ENCODE measurements around the gene CRIP2.
A peak's percentile ranks its signal among the peaks of the same experiment; 100 is the strongest.

The CRIP2 gene

GRCh38 chr14:105480807-105481801 lies 6.5 kb downstream of the CRIP2 start:
- H3K4me2 ChIP-seq (ENCODE audit: low read length): peak overlapping the region; percentile 85
- no peaks in the 10 kb centered on the region for H3K9me3 ChIP-seq (ENCODE audit: control insufficient read depth, low read length)
- no peaks in the 10 kb centered on the region for H3K79me2 ChIP-seq
- peak overlapping the region; percentile 3 for H3K9ac ChIP-seq
- H3K4me3 ChIP-seq (ENCODE audit: low read depth, low read length): peak overlapping the region; percentile 54
- TF ChIP-seq CTCF (IDR thresholded peaks at IDR 0.05): peak; percentile 99
- peak overlapping the region; percentile 87 for H3K27ac ChIP-seq
- no peaks in the 10 kb centered on the region for H3K27me3 ChIP-seq (ENCODE audit: control insufficient read depth, insufficient read depth, low read length)
- H3K36me3 ChIP-seq (ENCODE audit: control insufficient read depth, insufficient read depth, low read length): no peaks in the 10 kb centered on the region
- peaks cover 30% of the 10 kb centered on the region for H3K4me1 ChIP-seq
- peak overlapping the region; percentile 75 for H2AFZ ChIP-seq

- peak; percentile 45 for TF ChIP-seq CTCF (IDR thresholded peaks at IDR 0.05)
- peak overlapping the region; percentile 54 for H3K4me3 ChIP-seq (ENCODE audit: low read depth, low read length)
- H3K36me3 ChIP-seq (ENCODE audit: control insufficient read depth, insufficient read depth, low read length): no peaks in the 10 kb centered on the region
- peaks cover 3% of the 10 kb centered on the region for H3K27me3 ChIP-seq (ENCODE audit: control insufficient read depth, insufficient read depth, low read length)
- H3K9me3 ChIP-seq (ENCODE audit: control insufficient read depth, low read length): no peaks in the 10 kb centered on the region
- H3K27ac ChIP-seq: peak overlapping the region; percentile 87
- H2AFZ ChIP-seq: peak overlapping the region; percentile 6
- peak overlapping the region; percentile 60 for H3K4me2 ChIP-seq (ENCODE audit: low read length)
- H3K4me1 ChIP-seq: peaks cover 25% of the 10 kb centered on the region
- no peaks in the 10 kb centered on the region for H3K79me2 ChIP-seq
- no peak overlapping the region for H3K9ac ChIP-seq
These were observed 7.4 kb downstream of the CRIP2 start for GRCh38 chr14:105481886-105482457.

- peak overlapping the region; percentile 60 for H3K4me2 ChIP-seq (ENCODE audit: low read length)
- peaks cover 25% of the 10 kb centered on the region for H3K4me1 ChIP-seq
- H3K9ac ChIP-seq: no peak overlapping the region
- peak overlapping the region; percentile 6 for H2AFZ ChIP-seq
- peaks cover 6% of the 10 kb centered on the region for H3K27me3 ChIP-seq (ENCODE audit: control insufficient read depth, insufficient read depth, low read length)
- no peak for TF ChIP-seq CTCF (IDR thresholded peaks at IDR 0.05)
- H3K79me2 ChIP-seq: no peaks in the 10 kb centered on the region
- H3K4me3 ChIP-seq (ENCODE audit: low read depth, low read length): no peak overlapping the region
- H3K27ac ChIP-seq: peak overlapping the region; percentile 87
- H3K9me3 ChIP-seq (ENCODE audit: control insufficient read depth, low read length): no peaks in the 10 kb centered on the region
- no peaks in the 10 kb centered on the region for H3K36me3 ChIP-seq (ENCODE audit: control insufficient read depth, insufficient read depth, low read length)
These were observed 8.0 kb downstream of the CRIP2 start for GRCh38 chr14:105482486-105483110.

- H3K9ac ChIP-seq: no peak overlapping the region
These were observed 8.9 kb downstream of the CRIP2 start for GRCh38 chr14:105483300-105484068.

More at GRCh38 chr14:105483300-105484068, 8.9 kb downstream of the CRIP2 start:
- H3K27ac ChIP-seq: peak overlapping the region; percentile 87
- H2AFZ ChIP-seq: no peak overlapping the region
- H3K9me3 ChIP-seq (ENCODE audit: control insufficient read depth, low read length): no peaks in the 10 kb centered on the region
- H3K4me3 ChIP-seq (ENCODE audit: low read depth, low read length): no peak overlapping the region
- H3K4me2 ChIP-seq (ENCODE audit: low read length): no peak overlapping the region
- peaks cover 25% of the 10 kb centered on the region for H3K4me1 ChIP-seq
- TF ChIP-seq CTCF (IDR thresholded peaks at IDR 0.05): no peak
- no peaks in the 10 kb centered on the region for H3K79me2 ChIP-seq
- H3K36me3 ChIP-seq (ENCODE audit: control insufficient read depth, insufficient read depth, low read length): no peaks in the 10 kb centered on the region
- H3K27me3 ChIP-seq (ENCODE audit: control insufficient read depth, insufficient read depth, low read length): peaks cover 7% of the 10 kb centered on the region

Measured in parathyroid adenoma (tissue), 2 donors.